Measurements from ENCODE around the gene MPST. TPM values are rescaled to one million over a fixed set of nuclear protein-coding genes. Genes with fewer than 3 reads are reported as not detected.
A peak's percentile ranks its signal among the peaks of the same experiment; 100 is the strongest.

The MPST gene
- total and polyA plus RNA-seq, 8 donors: 41.4 to 63.1 (median 55.6) TPM

- Histone ChIP-seq H3K36me3 (no peaks in the 10 kb centered on the region), H3K4me1 (peaks cover 7 to 41% of the 10 kb centered on the region in 2 donors), H3K4me3 (no peak overlapping the region), H3K9me3 (no peaks in the 10 kb centered on the region), H3K27me3 (peaks cover 0 to 16% of the 10 kb centered on the region in 2 donors), H3K27ac (no peak overlapping the region)
- intact Hi-C loops (cut with DNase I): no loop called here
- TF ChIP-seq CTCF (IDR thresholded peaks at IDR 0.05): no peak
- DNase-seq (no peak), ATAC-seq (no peak)
Measured at GRCh38 chr22:37048133-37048532, 28.6 kb downstream of the MPST start.

DNA sequence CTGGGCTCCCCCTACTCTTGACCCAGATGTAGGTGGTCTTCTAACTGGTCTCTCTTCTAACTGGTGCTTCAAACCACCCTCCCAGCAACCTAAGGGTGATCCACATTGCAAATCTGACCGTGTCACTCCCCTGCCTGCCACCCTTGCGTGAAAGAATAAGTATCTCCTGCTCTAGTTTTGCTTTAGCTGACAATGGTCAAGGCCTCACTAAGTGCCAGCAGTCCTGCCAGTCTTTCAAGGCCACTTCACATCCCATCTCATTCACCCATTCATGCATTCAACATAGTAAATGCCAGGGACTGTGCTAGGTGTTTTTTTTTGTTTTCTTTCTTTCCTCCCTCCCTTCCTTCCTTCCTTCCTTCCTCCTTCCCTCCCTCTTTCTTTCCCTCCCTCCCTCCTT is 29.7 kb downstream of the MPST start:
- Histone ChIP-seq H3K4me1 (peaks cover 7 to 36% of the 10 kb centered on the region in 2 donors), H3K4me3 (no peak overlapping the region), H3K36me3 (no peaks in the 10 kb centered on the region), H3K27ac (no peak overlapping the region), H3K27me3 (peaks cover 0 to 16% of the 10 kb centered on the region in 2 donors), H3K9me3 (no peaks in the 10 kb centered on the region)
- intact Hi-C loops (cut with DNase I): no loop called here
- no peak for DNase-seq
- ATAC-seq: no peak
- TF ChIP-seq CTCF (IDR thresholded peaks at IDR 0.05): no peak

DNA sequence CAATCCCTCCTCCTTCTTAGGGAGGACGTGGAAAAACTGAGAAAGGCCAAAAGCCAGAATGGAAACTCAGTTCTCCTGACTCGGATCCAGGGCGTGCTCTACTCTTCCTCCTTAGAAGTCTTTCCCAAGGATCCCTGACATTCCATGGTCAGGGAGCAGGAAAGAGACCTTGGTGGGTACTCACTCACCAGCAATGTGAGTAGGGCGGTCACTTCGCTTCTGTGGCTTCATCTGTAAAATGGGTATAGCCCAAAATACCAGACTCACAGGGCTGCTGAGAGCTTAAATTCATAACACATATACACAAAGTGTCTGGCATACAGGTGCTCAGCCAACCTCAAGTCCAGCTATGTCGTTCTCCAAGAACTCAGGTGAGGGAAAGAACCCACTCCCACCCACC is 31.4 kb downstream of the MPST start:
- TF ChIP-seq CTCF (IDR thresholded peaks at IDR 0.05): no peak
- Histone ChIP-seq H3K27ac (peak overlapping the region in 1 of 2 donors; percentile 60), H3K36me3 (no peaks in the 10 kb centered on the region), H3K4me1 (peaks cover 7 to 25% of the 10 kb centered on the region in 2 donors), H3K4me3 (no peak overlapping the region), H3K27me3 (peaks cover 0 to 16% of the 10 kb centered on the region in 2 donors), H3K9me3 (no peaks in the 10 kb centered on the region)
- ATAC-seq (no peak), DNase-seq (no peak)
- intact Hi-C loops (cut with DNase I): no loop called here

DNA sequence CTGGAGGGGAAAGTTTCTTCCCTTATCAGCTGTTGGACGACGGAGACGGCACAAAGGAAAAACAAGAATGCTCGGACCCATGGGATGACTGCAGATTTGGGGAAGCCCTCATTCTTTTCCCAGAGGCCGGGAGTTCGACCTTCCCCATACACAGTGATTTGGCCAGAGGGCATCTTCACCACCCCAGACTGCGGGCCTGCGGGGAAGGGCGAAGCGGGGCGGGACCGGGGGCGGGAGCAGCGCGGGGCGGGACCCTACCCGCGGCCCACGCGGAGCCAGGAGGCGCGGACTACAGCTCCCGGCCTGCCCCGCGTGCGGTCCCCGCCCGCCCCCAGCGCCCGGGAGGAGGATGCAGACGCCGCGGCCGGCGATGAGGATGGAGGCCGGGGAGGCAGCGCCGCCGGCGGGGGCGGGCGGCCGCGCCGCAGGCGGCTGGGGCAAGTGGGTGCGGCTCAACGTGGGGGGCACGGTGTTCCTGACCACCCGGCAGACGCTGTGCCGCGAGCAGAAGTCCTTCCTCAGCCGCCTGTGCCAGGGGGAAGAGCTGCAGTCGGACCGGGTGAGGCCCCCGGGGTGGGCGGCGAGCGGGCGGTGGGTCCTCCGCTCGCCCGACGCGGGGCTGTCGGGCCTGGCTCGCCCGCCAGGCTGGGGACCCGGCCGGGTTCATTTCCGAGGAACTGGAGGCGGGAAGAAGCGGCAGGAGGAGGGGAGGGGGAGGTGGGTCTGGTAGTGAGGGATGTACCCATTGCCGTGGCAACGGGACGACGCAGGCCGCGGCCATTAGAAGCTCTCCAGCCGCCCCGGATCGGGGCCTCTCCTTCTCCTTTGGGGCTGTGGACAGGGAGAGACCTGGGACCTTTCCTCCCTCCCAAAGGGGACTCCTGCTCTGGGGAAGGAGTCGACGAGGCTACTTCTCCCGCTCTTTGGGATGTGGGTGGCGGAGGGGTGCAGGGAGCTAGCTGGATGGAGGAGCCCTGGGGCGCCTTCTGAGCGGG is 32.1 kb downstream of the MPST start, which contains the start of gene KCTD17:
Gene KCTD17 (plus strand): TSS at position 352 of the 995 bp plus-strand sequence. CDS start 19 bp downstream, at position 371.
- no peak for TF ChIP-seq CTCF (IDR thresholded peaks at IDR 0.05)
- intact Hi-C loops (cut with DNase I): no loop called here
- H3K36me3 ChIP-seq: peaks cover 0 to 5% of the 10 kb centered on the region in 2 donors
- peak within 1 kb of the TSS in 1 of 2 donors; percentile 60 for H3K27ac ChIP-seq
- H3K27me3 ChIP-seq: peaks cover 0 to 16% of the 10 kb centered on the region in 2 donors
- H3K9me3 ChIP-seq: no peaks in the 10 kb centered on the region
- H3K4me1 ChIP-seq: peaks cover 7 to 25% of the 10 kb centered on the region in 2 donors
- ATAC-seq (peak; percentile 94), DNase-seq (peak; percentile 39 to 93 (median 78))
- H3K4me3 ChIP-seq: peak within 1 kb of the TSS; percentile 61 to 67
